NCI-H1694 treated with DMSO at 0.1 percent for 48 hours (cell line): ENCODE measurements around the gene LGI2.

ENCODE experiments used
- DNase-seq: peaks from one replicate; lab custom pipeline; 2025; lab: John Stamatoyannopoulos, UW

Gene LGI2

DNA sequence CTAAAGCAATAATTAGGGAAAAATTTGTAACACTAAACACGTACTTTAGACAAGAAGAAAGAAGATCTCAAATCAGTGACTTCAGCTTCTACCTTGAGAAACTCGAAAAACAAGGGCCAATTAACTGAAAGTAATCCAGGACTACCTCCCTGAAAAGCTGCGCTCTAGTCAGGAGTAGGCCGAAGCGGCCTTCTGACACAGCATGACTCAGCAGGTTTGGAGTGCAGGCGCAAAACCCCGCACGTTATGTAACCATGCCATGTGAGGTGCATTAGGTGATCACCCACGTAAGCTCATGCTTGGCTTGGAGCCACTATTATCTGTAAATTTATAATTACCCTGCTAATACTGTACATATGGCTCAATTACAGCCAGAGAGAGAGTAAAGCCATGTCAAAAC lies 65.1 kb downstream of the LGI2 start:
- no peak for DNase-seq

DNA sequence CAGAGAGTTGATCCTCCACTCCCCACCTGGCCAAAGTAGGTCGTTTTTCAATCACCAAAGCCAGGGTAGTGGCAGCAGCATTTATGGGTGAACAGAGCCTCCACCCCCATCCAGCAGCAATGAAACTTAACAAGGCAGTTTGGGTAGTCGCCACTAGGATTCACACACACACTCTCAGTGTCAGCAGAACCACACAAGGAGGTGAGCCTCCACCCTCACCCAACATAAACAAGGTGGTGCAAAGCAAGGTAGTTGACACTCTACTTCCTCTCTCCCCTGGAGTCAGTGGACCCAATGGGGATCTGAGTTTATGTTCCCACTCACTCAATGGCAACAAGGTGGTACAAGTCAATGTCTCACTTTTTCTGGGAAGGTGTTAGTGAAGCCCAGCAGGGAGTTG lies 67.5 kb downstream of the LGI2 start:
- DNase-seq = no peak

GRCh38 chr4:24957886-24958285 lies 72.9 kb downstream of the LGI2 start:
- no peak for DNase-seq

DNA sequence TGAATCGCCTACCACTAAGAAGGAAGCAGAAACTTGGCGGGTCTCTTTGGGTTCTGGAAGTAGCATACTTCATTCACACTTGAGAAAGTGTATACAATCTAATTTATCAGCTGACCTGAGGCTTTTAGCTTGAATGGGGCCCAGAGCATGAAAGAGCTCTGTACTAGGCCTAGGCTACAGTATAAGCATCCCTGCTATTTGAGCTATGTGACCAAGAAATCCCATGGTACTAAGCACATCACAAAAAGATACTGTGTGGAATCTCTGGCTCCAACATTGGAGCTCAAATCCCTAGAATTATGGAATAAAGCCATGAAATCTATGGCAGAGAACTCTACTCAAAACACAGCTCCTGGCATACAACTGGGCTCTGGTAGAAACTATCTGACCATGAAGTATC lies 74.0 kb downstream of the LGI2 start:
- no peak for DNase-seq

DNA sequence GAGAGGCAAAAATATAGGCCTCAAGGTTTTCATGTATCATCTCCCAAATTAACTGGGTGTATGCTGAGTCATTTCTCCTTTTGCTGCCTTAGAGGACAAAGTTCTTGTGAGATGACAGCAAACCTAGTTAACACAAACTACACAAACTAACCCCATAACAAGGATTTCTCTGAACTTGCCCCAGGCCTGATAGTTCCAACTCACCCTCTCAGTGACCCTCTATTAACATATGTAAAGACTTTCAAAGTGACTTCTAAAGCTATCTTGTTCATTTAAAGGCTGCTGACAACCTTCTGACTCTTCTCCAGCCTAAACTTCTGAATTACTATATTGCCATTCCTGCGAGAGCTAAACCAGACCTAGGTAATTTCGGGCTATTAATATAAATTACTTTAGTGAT lies 74.7 kb downstream of the LGI2 start:
- no peak for DNase-seq

DNA sequence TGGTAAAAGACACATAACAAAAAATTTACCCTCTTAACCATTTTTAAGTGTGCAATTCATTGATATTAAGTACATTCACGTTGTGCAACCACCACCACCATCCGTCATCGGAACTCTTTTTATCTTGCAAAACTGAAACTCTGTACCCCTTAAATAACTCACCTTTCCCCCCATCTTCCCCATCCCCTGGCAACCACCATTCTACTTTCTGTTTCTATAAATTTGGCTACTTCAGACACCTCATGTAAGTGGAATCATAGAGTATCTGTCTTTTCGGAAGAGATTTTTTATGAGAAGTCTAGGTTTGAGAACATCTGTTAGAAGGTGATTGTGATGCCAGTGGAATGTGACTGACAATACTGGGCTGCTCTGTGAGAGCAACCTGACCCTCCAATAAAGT lies 78.1 kb downstream of the LGI2 start:
- DNase-seq = no peak

DNA sequence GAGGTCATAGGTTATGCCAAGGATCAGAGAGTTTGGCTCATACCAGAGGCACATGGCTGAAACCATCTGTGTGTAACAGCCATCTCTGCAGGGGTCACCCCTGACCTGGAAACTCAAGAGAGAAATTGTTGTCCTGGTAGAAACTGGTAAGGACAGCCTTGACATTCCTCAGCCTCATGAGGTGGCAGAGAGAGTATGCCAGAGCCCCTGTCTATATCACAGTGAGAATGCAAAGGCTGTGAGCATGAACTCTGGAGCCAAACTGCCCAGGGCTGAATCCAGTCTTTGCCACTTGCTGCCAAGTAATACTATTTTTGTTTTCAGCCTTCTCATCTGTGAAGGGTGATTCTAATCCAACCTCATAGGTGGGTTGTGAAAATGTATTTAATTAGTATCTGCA lies 80.8 kb downstream of the LGI2 start:
- no peak for DNase-seq
